RWPE2 (cell line): ENCODE data around the gene TGFBRAP1.

Experiments used
- ATAC-seq: fragments of 200-7000 bp; cut with Tn5 transposase; 3 replicates; pipeline ENCODE4 v1.9.1; 2021; ENCODE audit warnings: low read depth
- DNase-seq: peaks from one replicate; pipeline ENCODE4 v3.0.0-alpha.2; 2020; ENCODE audit warnings: low spot score
- H3K27ac ChIP-seq: fragments of 450-650 bp; 2 replicates; pipeline ENCODE4 v1.5.1; 2017; ENCODE audit warnings: mild to moderate bottlenecking; ENCODE audit not compliant: poor library complexity, severe bottlenecking
- H3K27me3 ChIP-seq: fragments of 250-450 bp; sonication (Bioruptor Pico); 2 replicates; pipeline ENCODE4 v1.5.1; 2021; ENCODE audit warnings: mild to moderate bottlenecking, moderate library complexity; ENCODE audit not compliant: insufficient read depth, poor library complexity, severe bottlenecking
- H3K36me3 ChIP-seq: fragments of 250-450 bp; sonication (Bioruptor Pico); 2 replicates; pipeline ENCODE4 v1.5.1; 2020; ENCODE audit warnings: low read depth, mild to moderate bottlenecking, moderate library complexity
- H3K4me1 ChIP-seq: fragments of 250-450 bp; sonication (Bioruptor Pico); 2 replicates; pipeline ENCODE4 v1.5.1; 2021; ENCODE audit warnings: mild to moderate bottlenecking, moderate library complexity; ENCODE audit not compliant: insufficient read depth, poor library complexity, severe bottlenecking
- H3K4me3 ChIP-seq: fragments of 250-450 bp; sonication (Bioruptor Pico); 2 replicates; pipeline ENCODE4 v1.5.1; 2021; ENCODE audit warnings: mild to moderate bottlenecking, moderate library complexity; ENCODE audit not compliant: severe bottlenecking
- H3K9me3 ChIP-seq: fragments of 250-450 bp; sonication (Bioruptor Pico); 2 replicates; pipeline ENCODE4 v1.5.1; 2021; ENCODE audit warnings: mild to moderate bottlenecking, moderate library complexity; ENCODE audit not compliant: severe bottlenecking
- CTCF ChIP-seq: fragments of 450-650 bp; IDR thresholded peaks from one replicate; pipeline ENCODE4 v1.5.1; 2017; ENCODE audit warnings: mild to moderate bottlenecking, moderate library complexity; ENCODE audit not compliant: poor library complexity, severe bottlenecking

Gene TGFBRAP1

GRCh38 chr2:105320651-105321215, 8.8 kb downstream of the TGFBRAP1 start:
- Histone ChIP-seq H3K27me3 (no peaks in the 10 kb centered on the region), H3K4me3 (no peak overlapping the region), H3K4me1 (peaks cover 42% of the 10 kb centered on the region), H3K27ac (peak overlapping the region; percentile 7), H3K36me3 (no peaks in the 10 kb centered on the region), H3K9me3 (no peaks in the 10 kb centered on the region)
- no peak for TF ChIP-seq CTCF
- ATAC-seq (no peak; the same call in 2 of the 3 replicates), DNase-seq (no peak)

DNA sequence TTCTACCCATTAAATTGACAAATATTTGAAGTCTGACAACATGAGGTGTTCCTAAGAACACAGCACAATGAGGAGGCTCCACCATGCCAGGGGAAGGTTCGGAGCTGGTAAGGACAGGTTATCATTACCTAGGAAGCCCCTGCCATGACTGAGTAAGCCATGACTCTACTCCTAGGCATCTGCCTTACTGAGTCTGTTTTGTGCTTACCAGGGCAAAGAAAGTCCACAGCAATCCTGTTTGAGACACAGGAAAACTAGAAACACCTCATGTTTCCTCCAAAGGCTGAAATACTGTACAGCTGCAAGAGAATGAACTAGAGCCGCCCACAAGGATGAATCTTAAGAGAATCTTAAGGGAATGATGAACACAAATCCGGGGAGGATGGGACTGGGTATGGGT, 11.6 kb downstream of the TGFBRAP1 start:
- DNase-seq (no peak), ATAC-seq (peak; percentile 85)
- peaks cover 25% of the 10 kb centered on the region for H3K4me1 ChIP-seq

GRCh38 chr2:105315314-105315713, 14.2 kb downstream of the TGFBRAP1 start:
- Histone ChIP-seq H3K4me3 (no peak overlapping the region), H3K36me3 (no peaks in the 10 kb centered on the region), H3K27me3 (no peaks in the 10 kb centered on the region), H3K4me1 (peaks cover 18% of the 10 kb centered on the region), H3K9me3 (no peaks in the 10 kb centered on the region), H3K27ac (no peak overlapping the region)
- no peak for ATAC-seq
- no peak for TF ChIP-seq CTCF
- no peak for DNase-seq

More for the DNA sequence above, 11.6 kb downstream of the TGFBRAP1 start:
- H3K9me3 ChIP-seq, result no peaks in the 10 kb centered on the region
- peak overlapping the region; percentile 5 for H3K27ac ChIP-seq
- no peaks in the 10 kb centered on the region for H3K27me3 ChIP-seq
- no peak for TF ChIP-seq CTCF
- H3K4me3 ChIP-seq, result no peak overlapping the region
- no peaks in the 10 kb centered on the region for H3K36me3 ChIP-seq

GRCh38 chr2:105313877-105314276, 15.7 kb downstream of the TGFBRAP1 start:
- Histone ChIP-seq H3K4me1 (peaks cover 16% of the 10 kb centered on the region), H3K27me3 (no peaks in the 10 kb centered on the region), H3K4me3 (no peak overlapping the region), H3K9me3 (no peaks in the 10 kb centered on the region), H3K27ac (no peak overlapping the region), H3K36me3 (no peaks in the 10 kb centered on the region)
- no peak for ATAC-seq
- no peak for TF ChIP-seq CTCF
- no peak for DNase-seq

DNA sequence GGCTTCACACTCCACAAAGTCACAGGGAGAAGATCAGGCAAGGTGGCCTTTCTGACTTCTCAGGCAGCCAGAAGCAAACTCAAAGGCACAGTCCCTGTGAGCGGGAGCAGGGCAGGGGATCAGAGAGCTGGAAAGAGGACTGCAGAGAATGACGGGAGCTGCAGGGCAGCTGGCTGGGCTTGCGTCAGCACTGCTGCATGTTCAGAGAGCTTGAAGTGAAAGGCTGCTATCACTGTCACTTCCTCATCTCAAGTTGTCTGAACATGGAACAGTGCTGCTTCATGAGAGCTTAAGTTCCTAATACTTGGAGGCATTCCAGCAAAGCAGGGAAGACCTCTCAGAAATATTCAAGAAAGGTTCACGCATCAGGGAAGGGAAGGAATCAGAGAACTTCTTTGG, 20.4 kb downstream of the TGFBRAP1 start:
- peaks cover 8% of the 10 kb centered on the region; the same call in 1 of the 2 replicates for H3K36me3 ChIP-seq
- no peaks in the 10 kb centered on the region for H3K27me3 ChIP-seq
- H3K4me3 ChIP-seq, result no peak overlapping the region
- TF ChIP-seq CTCF, result no peak
- peaks cover 4% of the 10 kb centered on the region for H3K4me1 ChIP-seq
- H3K27ac ChIP-seq, result no peak overlapping the region
- no peaks in the 10 kb centered on the region for H3K9me3 ChIP-seq
- DNase-seq, result no peak
- ATAC-seq, result no peak
